H9 (cell line): ENCODE data around the gene SYT2. TPM values are rescaled to one million over a fixed set of nuclear protein-coding genes. Genes with fewer than 3 reads are reported as not detected.

Experiments
- DNase-seq: peaks from one replicate; pipeline ENCODE4 v3.0.0-alpha.2; 2017
- H2AFZ ChIP-seq: one replicate; pipeline ENCODE4 v1.6.1; 2013; ENCODE audit warnings: mild to moderate bottlenecking, low read length, control low read depth, moderate library complexity
- H2AK5ac ChIP-seq: 2 replicates; pipeline ENCODE4 v1.6.1; 2013; ENCODE audit warnings: low read length, control low read depth, mixed read lengths; ENCODE audit not compliant: insufficient read length
- H2BK120ac ChIP-seq: one replicate; pipeline ENCODE4 v1.6.1; 2013; ENCODE audit warnings: low read depth, mild to moderate bottlenecking, low read length, control low read depth, inconsistent platforms; ENCODE audit not compliant: poor library complexity, severe bottlenecking
- H2BK12ac ChIP-seq: 2 replicates; pipeline ENCODE4 v1.6.1; 2013; ENCODE audit warnings: low read length, control low read depth, mixed read lengths, low read depth; ENCODE audit not compliant: insufficient read length
- H2BK15ac ChIP-seq: 2 replicates; pipeline ENCODE4 v1.6.1; 2013; ENCODE audit warnings: low read depth, low read length, control low read depth
- H2BK20ac ChIP-seq: one replicate; pipeline ENCODE4 v1.6.1; 2013; ENCODE audit warnings: low read depth, mild to moderate bottlenecking, low read length, control low read depth, inconsistent platforms; ENCODE audit not compliant: poor library complexity, severe bottlenecking
- H2BK5ac ChIP-seq: 2 replicates; pipeline ENCODE4 v1.6.1; 2013; ENCODE audit warnings: low read length, control low read depth, mixed read lengths; ENCODE audit not compliant: insufficient read length
- H3K14ac ChIP-seq: 2 replicates; pipeline ENCODE4 v1.6.1; 2013; ENCODE audit warnings: low read length, control low read depth; ENCODE audit not compliant: insufficient read depth
- H3K18ac ChIP-seq: 2 replicates; pipeline ENCODE4 v1.6.1; 2013; ENCODE audit warnings: low read depth, mild to moderate bottlenecking, mixed read lengths, low read length, control low read depth; ENCODE audit not compliant: insufficient read length
- H3K23ac ChIP-seq: 2 replicates; pipeline ENCODE4 v1.6.1; 2013; ENCODE audit warnings: low read length, control low read depth, mixed read lengths, low read depth; ENCODE audit not compliant: insufficient read length
- H3K23me2 ChIP-seq: 2 replicates; pipeline ENCODE4 v1.6.1; 2013; ENCODE audit warnings: low read depth, mild to moderate bottlenecking, mixed read lengths, low read length, control low read depth; ENCODE audit not compliant: insufficient read length, poor library complexity, severe bottlenecking
- H3K27ac ChIP-seq: 2 replicates; pipeline ENCODE4 v1.5.1; 2013; ENCODE audit warnings: low read length, control low read depth, mixed read lengths, low read depth; ENCODE audit not compliant: insufficient read length
- H3K27me3 ChIP-seq: 2 replicates; pipeline ENCODE4 v1.6.1; 2013; ENCODE audit warnings: low read length, control low read depth, inconsistent platforms; ENCODE audit not compliant: insufficient read depth
- H3K4ac ChIP-seq: 2 replicates; pipeline ENCODE4 v1.6.1; 2013; ENCODE audit warnings: low read depth, mild to moderate bottlenecking, control low read depth, inconsistent platforms, low read length, moderate library complexity
- H3K4me1 ChIP-seq: 2 replicates; pipeline ENCODE4 v1.6.1; 2013; ENCODE audit warnings: low read length, control low read depth, inconsistent platforms; ENCODE audit not compliant: insufficient read depth
- H3K4me2 ChIP-seq: 2 replicates; pipeline ENCODE4 v1.6.1; 2013; ENCODE audit warnings: low read length, control low read depth, mixed read lengths; ENCODE audit not compliant: insufficient read length, insufficient read depth
- H3K56ac ChIP-seq: 2 replicates; pipeline ENCODE4 v1.6.1; 2013; ENCODE audit warnings: low read depth, mild to moderate bottlenecking, mixed read lengths, low read length, control low read depth; ENCODE audit not compliant: insufficient read length
- H3K79me1 ChIP-seq: 2 replicates; pipeline ENCODE4 v1.6.1; 2013; ENCODE audit warnings: low read depth, mild to moderate bottlenecking, moderate library complexity, low read length, control low read depth, inconsistent platforms; ENCODE audit not compliant: insufficient read depth, poor library complexity, severe bottlenecking
- H3K79me2 ChIP-seq: 2 replicates; pipeline ENCODE4 v1.6.1; 2013; ENCODE audit warnings: low read length, control low read depth, inconsistent platforms; ENCODE audit not compliant: insufficient read depth
- H3K9ac ChIP-seq: 2 replicates; pipeline ENCODE4 v1.6.1; 2013; ENCODE audit warnings: low read length, control low read depth, mixed read lengths; ENCODE audit not compliant: insufficient read length; ENCODE audit errors: extremely low read depth
- H3K9me3 ChIP-seq: one replicate; pipeline ENCODE4 v1.6.1; 2013; ENCODE audit warnings: low read depth, low read length, inconsistent platforms; ENCODE audit not compliant: control insufficient read depth
- H3T11ph ChIP-seq: one replicate; pipeline ENCODE4 v1.6.1; 2013; ENCODE audit warnings: mild to moderate bottlenecking, low read length, control low read depth, inconsistent platforms
- H4K20me1 ChIP-seq: one replicate; pipeline ENCODE4 v1.6.1; 2013; ENCODE audit not compliant: control insufficient read depth, insufficient read length, insufficient read depth
- H4K5ac ChIP-seq: 2 replicates; pipeline ENCODE4 v1.6.1; 2013; ENCODE audit warnings: low read depth, mild to moderate bottlenecking, mixed read lengths, low read length, control low read depth; ENCODE audit not compliant: insufficient read length
- H4K8ac ChIP-seq: replicated peaks from 2 replicates; pipeline ENCODE4 v1.6.1; 2013; ENCODE audit warnings: low read length, control low read depth, mixed read lengths, low read depth; ENCODE audit not compliant: insufficient read length
- H4K91ac ChIP-seq: 2 replicates; pipeline ENCODE4 v1.6.1; 2013; ENCODE audit warnings: low read depth, mild to moderate bottlenecking, moderate library complexity, mixed read lengths, low read length, control low read depth; ENCODE audit not compliant: insufficient read length
- H3K27ac Mint-ChIP-seq, 3 experiments: 2 replicates in 2 of 3; 3 replicates in 1 of 3; pipeline ENCODE4 v1.8.0; 2020 to 2021; ENCODE audit warnings: mixed read lengths in 3 of 3, mild to moderate bottlenecking in 1 of 3, moderate library complexity in 1 of 3
- H3K27me3 Mint-ChIP-seq: 2 replicates; pipeline ENCODE4 v1.8.0; 2021; ENCODE audit warnings: low read depth, mild to moderate bottlenecking, moderate library complexity, mixed read lengths
- H3K36me3 Mint-ChIP-seq, 3 experiments: 2 replicates in 2 of 3; 3 replicates in 1 of 3; pipeline ENCODE4 v1.8.0; 2020 to 2021; ENCODE audit warnings: low read depth in 3 of 3, mixed read lengths in 3 of 3; ENCODE audit not compliant: insufficient read depth in 1 of 3
- H3K4me1 Mint-ChIP-seq, 2 experiments: 2 replicates each; pipeline ENCODE4 v1.8.0; 2020; ENCODE audit warnings: mixed read lengths in 2 of 2
- H3K4me3 Mint-ChIP-seq, 2 experiments: 2 replicates in 1 of 2; 3 replicates in 1 of 2; pipeline ENCODE4 v1.8.0; 2020 to 2021; ENCODE audit warnings: mild to moderate bottlenecking in 2 of 2, mixed read lengths in 2 of 2, moderate library complexity in 1 of 2
- H3K9me3 Mint-ChIP-seq, 2 experiments: 2 replicates in 1 of 2; 3 replicates in 1 of 2; pipeline ENCODE4 v1.8.0; 2020; ENCODE audit warnings: mild to moderate bottlenecking in 2 of 2, mixed read lengths in 2 of 2, moderate library complexity in 1 of 2
- CTCF ChIP-seq: fragments of 200-600 bp; sonication (generic); conservative IDR thresholded peaks from 3 replicates; pipeline ENCODE4 v1.8.0; 2021; ENCODE audit warnings: antibody characterized with exemption, mild to moderate bottlenecking
- WGBS: extraction: QIAGEN DNeasy Blood & Tissue Kit; methylation state at CpG from one replicate; pipeline ENCODE4 v1.1.7; 2013; ENCODE audit warnings: missing lambda C conversion rate, low lambda C conversion rate, mixed read lengths; ENCODE audit not compliant: insufficient read length; ENCODE audit errors: extremely low coverage; 5-methylcytosine and 5-hydroxymethylcytosine counted together
- total RNA-seq: library from RNA; stranded (reverse); gene quantifications from 2 replicates; pipeline ENCODE4 v1.2.1, GENCODE V29; 2021

Gene SYT2
- total RNA-seq, 1 experiment from 2014 or later = 3.3 TPM

- Mint-ChIP-seq H3K9me3 (no peaks in the 10 kb centered on the region), H3K27me3 (no peaks in the 10 kb centered on the region), H3K4me3 (no peak overlapping the region), H3K36me3 (no peaks in the 10 kb centered on the region; a peak in 1 of 7 replicates), H3K4me1 (peaks cover 52 to 57% of the 10 kb centered on the region in 2 experiments), H3K27ac (no peak overlapping the region)
- H3K18ac ChIP-seq = no peak overlapping the region
- no peak overlapping the region for H3K27ac ChIP-seq
- no CpG with 5 or more reads among the region's 1 CpG for WGBS
- H3K23ac ChIP-seq = no peak overlapping the region
- TF ChIP-seq CTCF = no peak
- no peak overlapping the region for H4K91ac ChIP-seq
- no peak overlapping the region for H3K4me2 ChIP-seq
- H2BK12ac ChIP-seq = no peak overlapping the region
- no peak overlapping the region for H2BK15ac ChIP-seq
- H3K27me3 ChIP-seq = no peaks in the 10 kb centered on the region
- no peak overlapping the region for H2AFZ ChIP-seq
- no peak overlapping the region for H3K56ac ChIP-seq
- no peak overlapping the region for H2AK5ac ChIP-seq
- H3T11ph ChIP-seq = no peak overlapping the region
- no peak overlapping the region for H2BK120ac ChIP-seq
- H2BK20ac ChIP-seq = no peak overlapping the region
- H3K9me3 ChIP-seq = no peaks in the 10 kb centered on the region
- no peaks in the 10 kb centered on the region for H4K20me1 ChIP-seq
- H4K5ac ChIP-seq = no peak overlapping the region
- H3K4ac ChIP-seq = no peak overlapping the region
- no peaks in the 10 kb centered on the region for H3K23me2 ChIP-seq
- peaks cover 15% of the 10 kb centered on the region; the same call in 1 of the 2 replicates for H3K4me1 ChIP-seq
- no peak overlapping the region for H3K14ac ChIP-seq
- DNase-seq = no peak
- H3K9ac ChIP-seq = no peak overlapping the region
- H4K8ac ChIP-seq = no peak overlapping the region
- H3K79me2 ChIP-seq = no peaks in the 10 kb centered on the region
- no peak overlapping the region for H2BK5ac ChIP-seq
- no peaks in the 10 kb centered on the region for H3K79me1 ChIP-seq
Observed at GRCh38 chr1:202563818-202564217, 146.4 kb downstream of the SYT2 start.
